IMR-90 (cell line): Measurements from ENCODE around the gene S1PR5. TPM values are rescaled to one million over a fixed set of nuclear protein-coding genes. Genes with fewer than 3 reads are reported as not detected.

ENCODE experiments used
- ATAC-seq: fragments of 200-7000 bp; cut with Tn5 transposase; 2 replicates; pipeline ENCODE4 v1.9.1; 2020; ENCODE audit warnings: low read depth, mild to moderate bottlenecking, moderate library complexity
- BruUV-seq: library from RNA; stranded (reverse); fragments of 400-500 nt; replicated peaks from 2 replicates; lab custom pipeline; 2021; lab: Mats Ljungman, UMichigan
- CTCF ChIA-PET: fragments of 300-600 bp; formaldehyde crosslinking; extraction: SDS; loops from one replicate; lab custom pipeline; 2021; ENCODE audit warnings: antibody characterized with exemption; lab: Yijun Ruan, JAX
- POLR2A ChIA-PET: fragments of 300-600 bp; sonication (Branson Sonifier 250); formaldehyde crosslinking; loops from one replicate; lab custom pipeline; 2022; ENCODE audit warnings: antibody characterized with exemption; ENCODE audit not compliant: unreplicated experiment; lab: Charles Lee
- DNase-seq: peaks from one replicate; pipeline ENCODE4 v3.0.0; 2013
- H2AFZ ChIP-seq: replicated peaks from 2 replicates; pipeline ENCODE3; 2013; ENCODE audit warnings: low read length, mild to moderate bottlenecking; ENCODE audit not compliant: poor library complexity
- H2AK5ac ChIP-seq: 2 replicates; pipeline ENCODE4 v1.6.1; 2013; ENCODE audit warnings: low read depth, low read length, inconsistent platforms
- H2AK9ac ChIP-seq: replicated peaks from 2 replicates; pipeline ENCODE3; 2013; ENCODE audit warnings: mild to moderate bottlenecking, low read depth, low read length, moderate library complexity; ENCODE audit not compliant: poor library complexity
- H2BK120ac ChIP-seq: 2 replicates; pipeline ENCODE4 v1.6.1; 2013; ENCODE audit warnings: low read depth, low read length, inconsistent platforms
- H2BK15ac ChIP-seq: 3 replicates; pipeline ENCODE4 v1.6.1; 2013; ENCODE audit warnings: low read depth, low read length, inconsistent platforms
- H2BK20ac ChIP-seq: 2 replicates; pipeline ENCODE4 v1.6.1; 2013; ENCODE audit warnings: low read depth, mild to moderate bottlenecking, inconsistent platforms, low read length, moderate library complexity
- H2BK5ac ChIP-seq: 2 replicates; pipeline ENCODE4 v1.6.1; 2013; ENCODE audit warnings: mild to moderate bottlenecking, low read depth, low read length, inconsistent platforms; ENCODE audit not compliant: poor library complexity, severe bottlenecking
- H3K14ac ChIP-seq: replicated peaks from 2 replicates; pipeline ENCODE4 v1.6.1; 2013; ENCODE audit warnings: low read depth, low read length, inconsistent platforms
- H3K18ac ChIP-seq: 2 replicates; pipeline ENCODE4 v1.6.1; 2013; ENCODE audit warnings: low read depth, low read length, control low read depth
- H3K23ac ChIP-seq: 2 replicates; pipeline ENCODE4 v1.6.1; 2013; ENCODE audit warnings: low read depth, low read length, inconsistent platforms
- H3K27ac ChIP-seq: 2 replicates; pipeline ENCODE4 v1.5.1; 2013; ENCODE audit warnings: mild to moderate bottlenecking, control low read depth, low read length; ENCODE audit not compliant: insufficient read depth
- H3K27me3 ChIP-seq: 2 replicates; pipeline ENCODE4 v1.6.1; 2013; ENCODE audit warnings: low read length; ENCODE audit not compliant: control insufficient read depth, insufficient read depth
- H3K36me3 ChIP-seq: 2 replicates; pipeline ENCODE4 v1.6.1; 2013; ENCODE audit warnings: low read length, mixed read lengths; ENCODE audit not compliant: control insufficient read depth, insufficient read depth
- H3K4ac ChIP-seq: 2 replicates; pipeline ENCODE4 v1.6.1; 2013; ENCODE audit warnings: low read depth, low read length, inconsistent platforms
- H3K4me1 ChIP-seq: 2 replicates; pipeline ENCODE4 v1.6.1; 2013; ENCODE audit warnings: low read length, mixed read lengths; ENCODE audit not compliant: control insufficient read depth, insufficient read depth
- H3K4me2 ChIP-seq: 2 replicates; pipeline ENCODE4 v1.6.1; 2013; ENCODE audit warnings: low read depth, mild to moderate bottlenecking, control low read depth, low read length, moderate library complexity
- H3K4me3 ChIP-seq: 2 replicates; pipeline ENCODE4 v1.5.1; 2013; ENCODE audit warnings: low read depth, mild to moderate bottlenecking, control low read depth, low read length, moderate library complexity; ENCODE audit not compliant: insufficient read depth
- H3K56ac ChIP-seq: 2 replicates; pipeline ENCODE4 v1.6.1; 2013; ENCODE audit warnings: low read length, inconsistent platforms; ENCODE audit not compliant: insufficient read depth; ENCODE audit errors: extremely low read depth
- H3K79me1 ChIP-seq, 2 experiments: 2 replicates each; pipeline ENCODE4 v1.6.1; 2013; ENCODE audit warnings: low read length in 2 of 2, inconsistent platforms in 1 of 2, low read depth in 1 of 2
- H3K9ac ChIP-seq: 2 replicates; pipeline ENCODE4 v1.6.1; 2013; ENCODE audit warnings: low read depth, low read length, control low read depth
- H3K9me1 ChIP-seq: 2 replicates; pipeline ENCODE4 v1.6.1; 2013; ENCODE audit warnings: low read length, inconsistent platforms; ENCODE audit not compliant: insufficient read depth
- H3K9me3 ChIP-seq: 2 replicates; pipeline ENCODE4 v1.6.1; 2013; ENCODE audit warnings: low read length; ENCODE audit not compliant: control insufficient read depth, insufficient read depth
- H4K20me1 ChIP-seq: 2 replicates; pipeline ENCODE4 v1.6.1; 2013; ENCODE audit warnings: low read length, inconsistent platforms; ENCODE audit not compliant: insufficient read depth
- H4K5ac ChIP-seq: 2 replicates; pipeline ENCODE4 v1.6.1; 2013; ENCODE audit warnings: mild to moderate bottlenecking, low read depth, low read length, control low read depth
- H4K8ac ChIP-seq, 2 experiments: 2 replicates each; pipeline ENCODE4 v1.6.1; 2013; ENCODE audit warnings: low read depth in 2 of 2, low read length in 2 of 2, control low read depth in 1 of 2, inconsistent platforms in 1 of 2
- H4K91ac ChIP-seq: 2 replicates; pipeline ENCODE4 v1.6.1; 2013; ENCODE audit warnings: low read depth, low read length, inconsistent platforms; ENCODE audit not compliant: insufficient read depth
- BHLHE40 ChIP-seq: fragments of 150-350 bp; IDR thresholded peaks from 2 replicates; pipeline ENCODE4 v1.6.1; 2016; ENCODE audit warnings: mild to moderate bottlenecking, low read depth, low read length
- CEBPB ChIP-seq: IDR thresholded peaks from 2 replicates; pipeline ENCODE4 v1.6.1; 2012; ENCODE audit warnings: low read depth, low read length, improper control_type of control experiment
- CHD1 ChIP-seq: IDR thresholded peaks from 2 replicates; pipeline ENCODE4 v1.6.1; 2012; ENCODE audit warnings: low read depth, low read length, improper control_type of control experiment
- FOS ChIP-seq: fragments of 150-350 bp; IDR thresholded peaks from 2 replicates; pipeline ENCODE4 v1.6.1; 2016; ENCODE audit warnings: low read depth, low read length
- MAFK ChIP-seq: IDR thresholded peaks from 2 replicates; pipeline ENCODE4 v1.6.1; 2012; ENCODE audit warnings: low read depth, low read length, improper control_type of control experiment
- MAZ ChIP-seq: IDR thresholded peaks from 2 replicates; pipeline ENCODE4 v1.6.1; 2012; ENCODE audit warnings: low read depth, mild to moderate bottlenecking, low read length, improper control_type of control experiment, moderate library complexity, borderline replicate concordance
- MXI1 ChIP-seq: IDR thresholded peaks from 2 replicates; pipeline ENCODE4 v1.6.1; 2012; ENCODE audit warnings: low read depth, mild to moderate bottlenecking, low read length, moderate library complexity, borderline replicate concordance
- NFE2L2 ChIP-seq: fragments of 150-350 bp; IDR thresholded peaks from 2 replicates; pipeline ENCODE4 v1.6.1; 2016; ENCODE audit warnings: low read depth, mild to moderate bottlenecking, low read length
- POLR2A ChIP-seq: IDR thresholded peaks from 2 replicates; pipeline ENCODE4 v1.6.1; 2012; ENCODE audit warnings: mild to moderate bottlenecking, low read depth, low read length
- RAD21 ChIP-seq: IDR thresholded peaks from 2 replicates; pipeline ENCODE4 v1.6.1; 2012; ENCODE audit warnings: low read length, improper control_type of control experiment
- RCOR1 ChIP-seq: IDR thresholded peaks from 2 replicates; pipeline ENCODE4 v1.6.1; 2012; ENCODE audit warnings: mild to moderate bottlenecking, low read length, improper control_type of control experiment; ENCODE audit not compliant: insufficient replicate concordance
- RFX5 ChIP-seq: IDR thresholded peaks from 2 replicates; pipeline ENCODE4 v1.8.0; 2012; ENCODE audit warnings: low read depth, mild to moderate bottlenecking, low read length, moderate library complexity
- SMC3 ChIP-seq: fragments of 150-350 bp; IDR thresholded peaks from 2 replicates; pipeline ENCODE4 v1.6.1; 2016; ENCODE audit warnings: low read depth, mild to moderate bottlenecking, antibody characterized with exemption, low read length, moderate library complexity
- WGBS, 2 experiments: methylation state at CpG; one replicate each; pipeline versions ENCODE4 v1.1.5 to v1.1.7; 2013; ENCODE audit warnings: missing lambda C conversion rate in 2 of 2; ENCODE audit not compliant: insufficient read length in 1 of 2; ENCODE audit errors: extremely low coverage in 2 of 2; 5-methylcytosine and 5-hydroxymethylcytosine counted together
- dilution Hi-C: fragments of 300-500 bp; cut with HindIII; formaldehyde crosslinking; loops from one replicate; pipeline ENCODE4 v1.14.3; 2018; ENCODE audit warnings: low sequenced_read_pairs; ENCODE audit not compliant: unreplicated experiment
- in situ Hi-C: fragments of 300-500 bp; cut with MboI; formaldehyde crosslinking; loops from 3 replicates; pipeline ENCODE4 v1.14.3; 2019; ENCODE audit warnings: low sequenced_read_pairs, inconsistent platforms, mixed read lengths
- intact Hi-C: fragments of 100-400 bp; cut with micrococcal nuclease; formaldehyde crosslinking; loops from 2 replicates; pipeline ENCODE4 v1.10.0; 2022
- polyA plus RNA-seq, 3 experiments: library from polyadenylated mRNA; depleted of rRNA; stranded (reverse); fragments of >200 nt; gene quantifications; 2 replicates each; pipeline ENCODE4 v1.2.3, GENCODE V29; 2012; ENCODE audit warnings: low replicate concordance in 1 of 3
- total RNA-seq: library from RNA; depleted of rRNA; stranded (reverse); fragments of >200 nt; gene quantifications from 2 replicates; pipeline ENCODE4 v1.2.3, GENCODE V29; 2012
- TF ChIP-seq, protein P1 (sequence below): conservative IDR thresholded peaks from 2 replicates; pipeline ENCODE4 v1.5.1; 2012; ENCODE audit warnings: mild to moderate bottlenecking, low read depth, low read length, improper control_type of control experiment
- TF ChIP-seq, protein P2 (sequence below): fragments of 150-350 bp; IDR thresholded peaks from 2 replicates; pipeline ENCODE4 v1.6.1; 2016; ENCODE audit warnings: low read depth, mild to moderate bottlenecking, low read length, moderate library complexity, borderline replicate concordance
- TF ChIP-seq, protein P3 (sequence below): fragments of 150-350 bp; IDR thresholded peaks from 2 replicates; pipeline ENCODE4 v1.6.1; 2017; ENCODE audit warnings: mild to moderate bottlenecking, antibody characterized with exemption, low read length, low read depth

The S1PR5 gene
- total and polyA plus RNA-seq, 2 of the 4 experiments (the other 2 are of a cell fraction): 0.36 to 0.55 TPM

DNA sequence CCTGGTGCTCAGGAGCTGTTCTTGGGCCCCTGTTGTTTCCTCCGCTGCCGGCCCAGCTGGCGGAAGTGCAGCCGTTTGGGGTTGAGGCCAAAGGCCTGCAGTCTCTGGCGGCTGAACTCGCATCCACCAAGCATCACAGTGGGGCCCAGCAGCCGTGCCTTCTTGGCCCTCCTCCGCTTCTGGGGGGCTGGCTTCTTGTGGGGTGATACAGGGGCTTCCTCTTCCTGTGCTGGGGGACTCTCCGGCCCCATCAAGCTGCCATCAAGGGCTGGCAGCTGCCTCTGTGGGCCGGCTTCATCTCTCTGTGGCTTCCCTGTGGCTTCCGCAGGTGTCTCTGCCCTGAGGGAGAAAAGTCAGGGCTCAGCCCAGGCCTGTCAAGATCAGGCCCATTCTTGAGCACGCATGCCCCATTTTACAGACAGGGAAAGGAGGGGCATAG lies 36.7 kb upstream of the S1PR5 start:
- Histone ChIP-seq H2BK20ac (no peak overlapping the region), H4K5ac (no peak overlapping the region), H3K9ac (no peak overlapping the region), H2AK5ac (no peak overlapping the region), H3K23ac (no peak overlapping the region), H3K4me1 (no peaks in the 10 kb centered on the region), H3K4ac (no peak overlapping the region), H3K9me1 (no peaks in the 10 kb centered on the region), H2AFZ (no peak overlapping the region), H3K18ac (no peak overlapping the region), H3K36me3 (peaks cover 68% of the 10 kb centered on the region), H3K14ac (no peak overlapping the region), H2BK120ac (no peak overlapping the region), H3K27ac (no peak overlapping the region), H2BK15ac (no peak overlapping the region), H3K56ac (no peak overlapping the region), H3K9me3 (no peaks in the 10 kb centered on the region), H4K8ac (no peak overlapping the region), H4K91ac (no peak overlapping the region), H3K4me2 (no peak overlapping the region), H2BK5ac (no peak overlapping the region), H2AK9ac (peak overlapping the region; percentile 42), H4K20me1 (peaks cover 4% of the 10 kb centered on the region; the same call in 1 of the 2 replicates), H3K79me1 (peaks cover 0 to 4% of the 10 kb centered on the region in 2 experiments; a peak in 1 of 4 replicates), H3K4me3 (no peak overlapping the region), H3K27me3 (no peaks in the 10 kb centered on the region)
- BruUV-seq: no TSS peak
- WGBS, 2 experiments: 78% methylated on average over 4 of the region's 12 CpGs; no CpG with 5 or more reads in 1 of the 2 experiments
- dilution Hi-C loops (no loop called here), intact Hi-C loops (no loop called here), in situ Hi-C loops (no loop called here)
- no peak for TF ChIP-seq POLR2A
- no peak for TF ChIP-seq RCOR1
- no peak for TF ChIP-seq MAFK
- TF ChIP-seq MXI1: no peak
- TF ChIP-seq, protein P1, sequence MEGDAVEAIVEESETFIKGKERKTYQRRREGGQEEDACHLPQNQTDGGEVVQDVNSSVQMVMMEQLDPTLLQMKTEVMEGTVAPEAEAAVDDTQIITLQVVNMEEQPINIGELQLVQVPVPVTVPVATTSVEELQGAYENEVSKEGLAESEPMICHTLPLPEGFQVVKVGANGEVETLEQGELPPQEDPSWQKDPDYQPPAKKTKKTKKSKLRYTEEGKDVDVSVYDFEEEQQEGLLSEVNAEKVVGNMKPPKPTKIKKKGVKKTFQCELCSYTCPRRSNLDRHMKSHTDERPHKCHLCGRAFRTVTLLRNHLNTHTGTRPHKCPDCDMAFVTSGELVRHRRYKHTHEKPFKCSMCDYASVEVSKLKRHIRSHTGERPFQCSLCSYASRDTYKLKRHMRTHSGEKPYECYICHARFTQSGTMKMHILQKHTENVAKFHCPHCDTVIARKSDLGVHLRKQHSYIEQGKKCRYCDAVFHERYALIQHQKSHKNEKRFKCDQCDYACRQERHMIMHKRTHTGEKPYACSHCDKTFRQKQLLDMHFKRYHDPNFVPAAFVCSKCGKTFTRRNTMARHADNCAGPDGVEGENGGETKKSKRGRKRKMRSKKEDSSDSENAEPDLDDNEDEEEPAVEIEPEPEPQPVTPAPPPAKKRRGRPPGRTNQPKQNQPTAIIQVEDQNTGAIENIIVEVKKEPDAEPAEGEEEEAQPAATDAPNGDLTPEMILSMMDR: no peak
- TF ChIP-seq SMC3: no peak
- TF ChIP-seq, protein P2, sequence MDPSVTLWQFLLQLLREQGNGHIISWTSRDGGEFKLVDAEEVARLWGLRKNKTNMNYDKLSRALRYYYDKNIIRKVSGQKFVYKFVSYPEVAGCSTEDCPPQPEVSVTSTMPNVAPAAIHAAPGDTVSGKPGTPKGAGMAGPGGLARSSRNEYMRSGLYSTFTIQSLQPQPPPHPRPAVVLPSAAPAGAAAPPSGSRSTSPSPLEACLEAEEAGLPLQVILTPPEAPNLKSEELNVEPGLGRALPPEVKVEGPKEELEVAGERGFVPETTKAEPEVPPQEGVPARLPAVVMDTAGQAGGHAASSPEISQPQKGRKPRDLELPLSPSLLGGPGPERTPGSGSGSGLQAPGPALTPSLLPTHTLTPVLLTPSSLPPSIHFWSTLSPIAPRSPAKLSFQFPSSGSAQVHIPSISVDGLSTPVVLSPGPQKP: no peak
- TF ChIP-seq NFE2L2: no peak
- no peak for TF ChIP-seq BHLHE40
- no peak for TF ChIP-seq RAD21
- no peak for TF ChIP-seq CEBPB
- no peak for TF ChIP-seq CHD1
- no peak for TF ChIP-seq MAZ
- no peak for TF ChIP-seq RFX5
- TF ChIP-seq, protein P3, sequence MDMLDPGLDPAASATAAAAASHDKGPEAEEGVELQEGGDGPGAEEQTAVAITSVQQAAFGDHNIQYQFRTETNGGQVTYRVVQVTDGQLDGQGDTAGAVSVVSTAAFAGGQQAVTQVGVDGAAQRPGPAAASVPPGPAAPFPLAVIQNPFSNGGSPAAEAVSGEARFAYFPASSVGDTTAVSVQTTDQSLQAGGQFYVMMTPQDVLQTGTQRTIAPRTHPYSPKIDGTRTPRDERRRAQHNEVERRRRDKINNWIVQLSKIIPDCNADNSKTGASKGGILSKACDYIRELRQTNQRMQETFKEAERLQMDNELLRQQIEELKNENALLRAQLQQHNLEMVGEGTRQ: no peak
- TF ChIP-seq FOS: no peak
- no peak for ATAC-seq
- CTCF ChIA-PET: no interaction called here
- POLR2A ChIA-PET: no interaction called here
- no peak for DNase-seq
